IMR-90 (cell line): ENCODE measurements around the gene NR6A1. TPM values are rescaled to one million over a fixed set of nuclear protein-coding genes. Genes with fewer than 3 reads are reported as not detected.

Experiments used
- ATAC-seq: fragments of 200-7000 bp; cut with Tn5 transposase; 2 replicates; pipeline ENCODE4 v1.9.1; 2020; ENCODE audit warnings: low read depth, mild to moderate bottlenecking, moderate library complexity
- BruUV-seq: library from RNA; stranded (reverse); fragments of 400-500 nt; replicated peaks from 2 replicates; lab custom pipeline; 2021; lab: Mats Ljungman, UMichigan
- CTCF ChIA-PET: fragments of 300-600 bp; formaldehyde crosslinking; extraction: SDS; loops from one replicate; lab custom pipeline; 2021; ENCODE audit warnings: antibody characterized with exemption; lab: Yijun Ruan, JAX
- POLR2A ChIA-PET: fragments of 300-600 bp; sonication (Branson Sonifier 250); formaldehyde crosslinking; loops from one replicate; lab custom pipeline; 2022; ENCODE audit warnings: antibody characterized with exemption; ENCODE audit not compliant: unreplicated experiment; lab: Charles Lee
- DNase-seq: peaks from one replicate; pipeline ENCODE4 v3.0.0; 2013
- H2AFZ ChIP-seq: replicated peaks from 2 replicates; pipeline ENCODE3; 2013; ENCODE audit warnings: low read length, mild to moderate bottlenecking; ENCODE audit not compliant: poor library complexity
- H2AK5ac ChIP-seq: 2 replicates; pipeline ENCODE4 v1.6.1; 2013; ENCODE audit warnings: low read depth, low read length, inconsistent platforms
- H2AK9ac ChIP-seq: replicated peaks from 2 replicates; pipeline ENCODE3; 2013; ENCODE audit warnings: mild to moderate bottlenecking, low read depth, low read length, moderate library complexity; ENCODE audit not compliant: poor library complexity
- H2BK120ac ChIP-seq: 2 replicates; pipeline ENCODE4 v1.6.1; 2013; ENCODE audit warnings: low read depth, low read length, inconsistent platforms
- H2BK15ac ChIP-seq: 3 replicates; pipeline ENCODE4 v1.6.1; 2013; ENCODE audit warnings: low read depth, low read length, inconsistent platforms
- H2BK20ac ChIP-seq: 2 replicates; pipeline ENCODE4 v1.6.1; 2013; ENCODE audit warnings: low read depth, mild to moderate bottlenecking, inconsistent platforms, low read length, moderate library complexity
- H2BK5ac ChIP-seq: 2 replicates; pipeline ENCODE4 v1.6.1; 2013; ENCODE audit warnings: mild to moderate bottlenecking, low read depth, low read length, inconsistent platforms; ENCODE audit not compliant: poor library complexity, severe bottlenecking
- H3K14ac ChIP-seq: replicated peaks from 2 replicates; pipeline ENCODE4 v1.6.1; 2013; ENCODE audit warnings: low read depth, low read length, inconsistent platforms
- H3K18ac ChIP-seq: 2 replicates; pipeline ENCODE4 v1.6.1; 2013; ENCODE audit warnings: low read depth, low read length, control low read depth
- H3K23ac ChIP-seq: 2 replicates; pipeline ENCODE4 v1.6.1; 2013; ENCODE audit warnings: low read depth, low read length, inconsistent platforms
- H3K27ac ChIP-seq: 2 replicates; pipeline ENCODE4 v1.5.1; 2013; ENCODE audit warnings: mild to moderate bottlenecking, control low read depth, low read length; ENCODE audit not compliant: insufficient read depth
- H3K27me3 ChIP-seq: 2 replicates; pipeline ENCODE4 v1.6.1; 2013; ENCODE audit warnings: low read length; ENCODE audit not compliant: control insufficient read depth, insufficient read depth
- H3K36me3 ChIP-seq: 2 replicates; pipeline ENCODE4 v1.6.1; 2013; ENCODE audit warnings: low read length, mixed read lengths; ENCODE audit not compliant: control insufficient read depth, insufficient read depth
- H3K4ac ChIP-seq: 2 replicates; pipeline ENCODE4 v1.6.1; 2013; ENCODE audit warnings: low read depth, low read length, inconsistent platforms
- H3K4me1 ChIP-seq: 2 replicates; pipeline ENCODE4 v1.6.1; 2013; ENCODE audit warnings: low read length, mixed read lengths; ENCODE audit not compliant: control insufficient read depth, insufficient read depth
- H3K4me2 ChIP-seq: 2 replicates; pipeline ENCODE4 v1.6.1; 2013; ENCODE audit warnings: low read depth, mild to moderate bottlenecking, control low read depth, low read length, moderate library complexity
- H3K4me3 ChIP-seq: 2 replicates; pipeline ENCODE4 v1.5.1; 2013; ENCODE audit warnings: low read depth, mild to moderate bottlenecking, control low read depth, low read length, moderate library complexity; ENCODE audit not compliant: insufficient read depth
- H3K56ac ChIP-seq: 2 replicates; pipeline ENCODE4 v1.6.1; 2013; ENCODE audit warnings: low read length, inconsistent platforms; ENCODE audit not compliant: insufficient read depth; ENCODE audit errors: extremely low read depth
- H3K79me1 ChIP-seq, 2 experiments: 2 replicates each; pipeline ENCODE4 v1.6.1; 2013; ENCODE audit warnings: low read length in 2 of 2, inconsistent platforms in 1 of 2, low read depth in 1 of 2
- H3K9ac ChIP-seq: 2 replicates; pipeline ENCODE4 v1.6.1; 2013; ENCODE audit warnings: low read depth, low read length, control low read depth
- H3K9me1 ChIP-seq: 2 replicates; pipeline ENCODE4 v1.6.1; 2013; ENCODE audit warnings: low read length, inconsistent platforms; ENCODE audit not compliant: insufficient read depth
- H3K9me3 ChIP-seq: 2 replicates; pipeline ENCODE4 v1.6.1; 2013; ENCODE audit warnings: low read length; ENCODE audit not compliant: control insufficient read depth, insufficient read depth
- H4K20me1 ChIP-seq: 2 replicates; pipeline ENCODE4 v1.6.1; 2013; ENCODE audit warnings: low read length, inconsistent platforms; ENCODE audit not compliant: insufficient read depth
- H4K5ac ChIP-seq: 2 replicates; pipeline ENCODE4 v1.6.1; 2013; ENCODE audit warnings: mild to moderate bottlenecking, low read depth, low read length, control low read depth
- H4K8ac ChIP-seq, 2 experiments: 2 replicates each; pipeline ENCODE4 v1.6.1; 2013; ENCODE audit warnings: low read depth in 2 of 2, low read length in 2 of 2, control low read depth in 1 of 2, inconsistent platforms in 1 of 2
- H4K91ac ChIP-seq: 2 replicates; pipeline ENCODE4 v1.6.1; 2013; ENCODE audit warnings: low read depth, low read length, inconsistent platforms; ENCODE audit not compliant: insufficient read depth
- BHLHE40 ChIP-seq: fragments of 150-350 bp; IDR thresholded peaks from 2 replicates; pipeline ENCODE4 v1.6.1; 2016; ENCODE audit warnings: mild to moderate bottlenecking, low read depth, low read length
- CEBPB ChIP-seq: IDR thresholded peaks from 2 replicates; pipeline ENCODE4 v1.6.1; 2012; ENCODE audit warnings: low read depth, low read length, improper control_type of control experiment
- CHD1 ChIP-seq: IDR thresholded peaks from 2 replicates; pipeline ENCODE4 v1.6.1; 2012; ENCODE audit warnings: low read depth, low read length, improper control_type of control experiment
- FOS ChIP-seq: fragments of 150-350 bp; IDR thresholded peaks from 2 replicates; pipeline ENCODE4 v1.6.1; 2016; ENCODE audit warnings: low read depth, low read length
- MAFK ChIP-seq: IDR thresholded peaks from 2 replicates; pipeline ENCODE4 v1.6.1; 2012; ENCODE audit warnings: low read depth, low read length, improper control_type of control experiment
- MAZ ChIP-seq: IDR thresholded peaks from 2 replicates; pipeline ENCODE4 v1.6.1; 2012; ENCODE audit warnings: low read depth, mild to moderate bottlenecking, low read length, improper control_type of control experiment, moderate library complexity, borderline replicate concordance
- MXI1 ChIP-seq: IDR thresholded peaks from 2 replicates; pipeline ENCODE4 v1.6.1; 2012; ENCODE audit warnings: low read depth, mild to moderate bottlenecking, low read length, moderate library complexity, borderline replicate concordance
- NFE2L2 ChIP-seq: fragments of 150-350 bp; IDR thresholded peaks from 2 replicates; pipeline ENCODE4 v1.6.1; 2016; ENCODE audit warnings: low read depth, mild to moderate bottlenecking, low read length
- POLR2A ChIP-seq: IDR thresholded peaks from 2 replicates; pipeline ENCODE4 v1.6.1; 2012; ENCODE audit warnings: mild to moderate bottlenecking, low read depth, low read length
- RAD21 ChIP-seq: IDR thresholded peaks from 2 replicates; pipeline ENCODE4 v1.6.1; 2012; ENCODE audit warnings: low read length, improper control_type of control experiment
- RCOR1 ChIP-seq: IDR thresholded peaks from 2 replicates; pipeline ENCODE4 v1.6.1; 2012; ENCODE audit warnings: mild to moderate bottlenecking, low read length, improper control_type of control experiment; ENCODE audit not compliant: insufficient replicate concordance
- RFX5 ChIP-seq: IDR thresholded peaks from 2 replicates; pipeline ENCODE4 v1.8.0; 2012; ENCODE audit warnings: low read depth, mild to moderate bottlenecking, low read length, moderate library complexity
- SMC3 ChIP-seq: fragments of 150-350 bp; IDR thresholded peaks from 2 replicates; pipeline ENCODE4 v1.6.1; 2016; ENCODE audit warnings: low read depth, mild to moderate bottlenecking, antibody characterized with exemption, low read length, moderate library complexity
- USF2 ChIP-seq: fragments of 150-350 bp; IDR thresholded peaks from 2 replicates; pipeline ENCODE4 v1.6.1; 2017; ENCODE audit warnings: mild to moderate bottlenecking, antibody characterized with exemption, low read length, low read depth
- WGBS, 2 experiments: methylation state at CpG; one replicate each; pipeline versions ENCODE4 v1.1.5 to v1.1.7; 2013; ENCODE audit warnings: missing lambda C conversion rate in 2 of 2; ENCODE audit not compliant: insufficient read length in 1 of 2; ENCODE audit errors: extremely low coverage in 2 of 2; 5-methylcytosine and 5-hydroxymethylcytosine counted together
- dilution Hi-C: fragments of 300-500 bp; cut with HindIII; formaldehyde crosslinking; loops from one replicate; pipeline ENCODE4 v1.14.3; 2018; ENCODE audit warnings: low sequenced_read_pairs; ENCODE audit not compliant: unreplicated experiment
- in situ Hi-C: fragments of 300-500 bp; cut with MboI; formaldehyde crosslinking; loops from 3 replicates; pipeline ENCODE4 v1.14.3; 2019; ENCODE audit warnings: low sequenced_read_pairs, inconsistent platforms, mixed read lengths
- intact Hi-C: fragments of 100-400 bp; cut with micrococcal nuclease; formaldehyde crosslinking; loops from 2 replicates; pipeline ENCODE4 v1.10.0; 2022
- polyA plus RNA-seq, 3 experiments: library from polyadenylated mRNA; depleted of rRNA; stranded (reverse); fragments of >200 nt; gene quantifications; 2 replicates each; pipeline ENCODE4 v1.2.3, GENCODE V29; 2012; ENCODE audit warnings: low replicate concordance in 1 of 3
- total RNA-seq: library from RNA; depleted of rRNA; stranded (reverse); fragments of >200 nt; gene quantifications from 2 replicates; pipeline ENCODE4 v1.2.3, GENCODE V29; 2012
- TF ChIP-seq, protein P1 (sequence below): fragments of 150-350 bp; IDR thresholded peaks from 2 replicates; pipeline ENCODE4 v1.6.1; 2016; ENCODE audit warnings: low read depth, mild to moderate bottlenecking, low read length, moderate library complexity, borderline replicate concordance
- TF ChIP-seq, protein P2 (sequence below): conservative IDR thresholded peaks from 2 replicates; pipeline ENCODE4 v1.5.1; 2012; ENCODE audit warnings: mild to moderate bottlenecking, low read depth, low read length, improper control_type of control experiment

NR6A1 gene
- total and polyA plus RNA-seq, 2 of the 4 experiments (the other 2 are of a cell fraction), result 0.14 to 0.36 TPM

GRCh38 chr9:124517600-124517999, 253.5 kb downstream of the NR6A1 start:
- Histone ChIP-seq H4K8ac (no peak overlapping the region), H3K18ac (no peak overlapping the region), H2AK9ac (no peak overlapping the region), H3K36me3 (no peaks in the 10 kb centered on the region), H2BK120ac (no peak overlapping the region), H3K9me1 (peaks cover 2% of the 10 kb centered on the region; the same call in 1 of the 2 replicates), H3K27me3 (peaks cover 47% of the 10 kb centered on the region), H3K9me3 (no peaks in the 10 kb centered on the region), H2BK20ac (no peak overlapping the region), H2AFZ (no peak overlapping the region), H3K56ac (no peak overlapping the region), H4K20me1 (no peaks in the 10 kb centered on the region), H4K91ac (no peak overlapping the region), H3K27ac (no peak overlapping the region), H3K79me1 (no peaks in the 10 kb centered on the region), H2AK5ac (no peak overlapping the region), H2BK5ac (no peak overlapping the region), H4K5ac (no peak overlapping the region), H3K4me1 (peaks cover 2% of the 10 kb centered on the region), H3K14ac (no peak overlapping the region), H2BK15ac (no peak overlapping the region), H3K23ac (no peak overlapping the region), H3K4me3 (no peak overlapping the region), H3K9ac (no peak overlapping the region), H3K4me2 (no peak overlapping the region), H3K4ac (no peak overlapping the region)
- ATAC-seq (no peak), DNase-seq (no peak)
- ChIA-PET POLR2A (no interaction called here), CTCF (interaction anchor here (1.1 kb wide), 1 partner anchor 240 kb away, joined by 3 read pairs; no protein-coding TSS in a partner anchor)
- dilution Hi-C loops (no loop called here), in situ Hi-C loops (no loop called here), intact Hi-C loops (no loop called here)
- TF ChIP-seq MXI1, result no peak
- TF ChIP-seq RCOR1, result no peak
- TF ChIP-seq, protein P1, sequence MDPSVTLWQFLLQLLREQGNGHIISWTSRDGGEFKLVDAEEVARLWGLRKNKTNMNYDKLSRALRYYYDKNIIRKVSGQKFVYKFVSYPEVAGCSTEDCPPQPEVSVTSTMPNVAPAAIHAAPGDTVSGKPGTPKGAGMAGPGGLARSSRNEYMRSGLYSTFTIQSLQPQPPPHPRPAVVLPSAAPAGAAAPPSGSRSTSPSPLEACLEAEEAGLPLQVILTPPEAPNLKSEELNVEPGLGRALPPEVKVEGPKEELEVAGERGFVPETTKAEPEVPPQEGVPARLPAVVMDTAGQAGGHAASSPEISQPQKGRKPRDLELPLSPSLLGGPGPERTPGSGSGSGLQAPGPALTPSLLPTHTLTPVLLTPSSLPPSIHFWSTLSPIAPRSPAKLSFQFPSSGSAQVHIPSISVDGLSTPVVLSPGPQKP, result no peak
- no peak for TF ChIP-seq MAFK
- TF ChIP-seq CHD1, result no peak
- TF ChIP-seq CEBPB, result no peak
- TF ChIP-seq POLR2A, result no peak
- TF ChIP-seq, protein P2, sequence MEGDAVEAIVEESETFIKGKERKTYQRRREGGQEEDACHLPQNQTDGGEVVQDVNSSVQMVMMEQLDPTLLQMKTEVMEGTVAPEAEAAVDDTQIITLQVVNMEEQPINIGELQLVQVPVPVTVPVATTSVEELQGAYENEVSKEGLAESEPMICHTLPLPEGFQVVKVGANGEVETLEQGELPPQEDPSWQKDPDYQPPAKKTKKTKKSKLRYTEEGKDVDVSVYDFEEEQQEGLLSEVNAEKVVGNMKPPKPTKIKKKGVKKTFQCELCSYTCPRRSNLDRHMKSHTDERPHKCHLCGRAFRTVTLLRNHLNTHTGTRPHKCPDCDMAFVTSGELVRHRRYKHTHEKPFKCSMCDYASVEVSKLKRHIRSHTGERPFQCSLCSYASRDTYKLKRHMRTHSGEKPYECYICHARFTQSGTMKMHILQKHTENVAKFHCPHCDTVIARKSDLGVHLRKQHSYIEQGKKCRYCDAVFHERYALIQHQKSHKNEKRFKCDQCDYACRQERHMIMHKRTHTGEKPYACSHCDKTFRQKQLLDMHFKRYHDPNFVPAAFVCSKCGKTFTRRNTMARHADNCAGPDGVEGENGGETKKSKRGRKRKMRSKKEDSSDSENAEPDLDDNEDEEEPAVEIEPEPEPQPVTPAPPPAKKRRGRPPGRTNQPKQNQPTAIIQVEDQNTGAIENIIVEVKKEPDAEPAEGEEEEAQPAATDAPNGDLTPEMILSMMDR, result no peak
- no peak for TF ChIP-seq SMC3
- no peak for TF ChIP-seq MAZ
- TF ChIP-seq RAD21, result no peak
- no peak for TF ChIP-seq USF2
- no peak for TF ChIP-seq FOS
- no peak for TF ChIP-seq BHLHE40
- TF ChIP-seq NFE2L2, result no peak
- TF ChIP-seq RFX5, result no peak
- no TSS peak for BruUV-seq
- no CpG with 5 or more reads among the region's 5 CpGs for WGBS, 2 experiments
